WERI-Rb-1 (cell line): Measurements from ENCODE around the gene PSMD12.
A peak's percentile ranks its signal among the peaks of the same experiment; 100 is the strongest.

Source experiments
- DNase-seq: peaks from one replicate; pipeline ENCODE4 v3.0.0-alpha.2; 2020
- H3K27ac ChIP-seq: fragments of 250-450 bp; sonication (Bioruptor Pico); 2 replicates; pipeline ENCODE4 v1.5.1; 2020; ENCODE audit warnings: mild to moderate bottlenecking, moderate library complexity
- H3K27me3 ChIP-seq: fragments of 250-450 bp; sonication (Bioruptor Pico); 2 replicates; pipeline ENCODE4 v1.5.1; 2021; ENCODE audit warnings: mild to moderate bottlenecking, low read depth, moderate library complexity; ENCODE audit not compliant: insufficient read depth, severe bottlenecking
- H3K36me3 ChIP-seq: fragments of 250-450 bp; sonication (Bioruptor Pico); 2 replicates; pipeline ENCODE4 v1.5.1; 2020; ENCODE audit warnings: mild to moderate bottlenecking, moderate library complexity
- H3K4me3 ChIP-seq: 2 replicates; pipeline ENCODE4 v1.5.1; 2011; ENCODE audit warnings: low read depth, mild to moderate bottlenecking, control low read depth, low read length
- H3K9me3 ChIP-seq: fragments of 250-450 bp; sonication (Bioruptor Pico); 2 replicates; pipeline ENCODE4 v1.5.1; 2021; ENCODE audit warnings: mild to moderate bottlenecking, moderate library complexity; ENCODE audit not compliant: severe bottlenecking
- TF ChIP-seq, protein P1 (sequence below): IDR thresholded peaks from 2 replicates; pipeline ENCODE4 v1.5.1; 2011; ENCODE audit warnings: low read depth, mild to moderate bottlenecking, control low read depth, inconsistent platforms, low read length

Gene PSMD12

DNA sequence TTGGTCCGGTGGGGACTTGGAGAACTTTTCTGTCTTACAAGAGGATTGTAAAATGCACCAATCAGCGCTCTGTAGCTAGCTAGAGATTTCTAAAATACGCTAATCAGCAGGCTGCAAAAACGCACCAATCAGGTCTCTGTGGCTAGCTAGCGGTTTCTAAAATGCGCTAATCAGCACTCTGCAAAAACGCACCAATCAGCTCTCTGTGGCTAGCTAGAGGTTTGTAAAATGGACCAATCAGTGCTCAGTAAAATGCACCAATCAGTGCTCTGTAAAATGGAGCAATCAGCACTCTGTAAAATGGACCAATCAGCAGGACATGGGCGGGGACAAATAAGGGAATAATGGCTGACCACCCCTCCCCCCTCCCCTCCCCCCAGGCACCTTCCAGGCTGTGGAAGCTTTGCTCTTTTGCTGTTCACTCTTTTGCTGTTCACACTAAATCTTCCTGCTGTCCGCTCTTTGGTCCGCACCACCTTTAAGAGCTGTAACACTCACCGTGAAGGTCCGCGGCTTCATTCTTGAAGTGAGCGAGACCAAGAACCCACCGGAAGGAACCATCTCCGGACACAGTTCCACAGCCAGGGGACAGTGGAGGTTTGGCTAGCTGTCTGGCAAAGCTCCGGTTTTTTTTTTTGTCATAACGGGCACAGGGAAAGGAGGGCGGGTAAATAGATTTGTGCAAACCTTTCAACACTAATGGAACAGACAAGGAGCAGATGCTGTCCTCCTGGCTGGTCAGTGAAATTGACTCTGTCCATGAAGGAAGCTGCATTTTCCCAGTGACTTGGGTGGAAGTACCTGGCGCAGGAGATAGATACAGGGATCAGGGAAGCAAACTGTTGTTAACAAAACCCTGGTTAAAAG, 19.0 kb upstream of the PSMD12 start:
- H3K36me3 ChIP-seq = no peaks in the 10 kb centered on the region
- no peak overlapping the region for H3K4me3 ChIP-seq
- DNase-seq = no peak
- no peaks in the 10 kb centered on the region for H3K27me3 ChIP-seq
- H3K9me3 ChIP-seq = peaks cover 4% of the 10 kb centered on the region
- H3K27ac ChIP-seq = no peak overlapping the region
- TF ChIP-seq, protein P1, sequence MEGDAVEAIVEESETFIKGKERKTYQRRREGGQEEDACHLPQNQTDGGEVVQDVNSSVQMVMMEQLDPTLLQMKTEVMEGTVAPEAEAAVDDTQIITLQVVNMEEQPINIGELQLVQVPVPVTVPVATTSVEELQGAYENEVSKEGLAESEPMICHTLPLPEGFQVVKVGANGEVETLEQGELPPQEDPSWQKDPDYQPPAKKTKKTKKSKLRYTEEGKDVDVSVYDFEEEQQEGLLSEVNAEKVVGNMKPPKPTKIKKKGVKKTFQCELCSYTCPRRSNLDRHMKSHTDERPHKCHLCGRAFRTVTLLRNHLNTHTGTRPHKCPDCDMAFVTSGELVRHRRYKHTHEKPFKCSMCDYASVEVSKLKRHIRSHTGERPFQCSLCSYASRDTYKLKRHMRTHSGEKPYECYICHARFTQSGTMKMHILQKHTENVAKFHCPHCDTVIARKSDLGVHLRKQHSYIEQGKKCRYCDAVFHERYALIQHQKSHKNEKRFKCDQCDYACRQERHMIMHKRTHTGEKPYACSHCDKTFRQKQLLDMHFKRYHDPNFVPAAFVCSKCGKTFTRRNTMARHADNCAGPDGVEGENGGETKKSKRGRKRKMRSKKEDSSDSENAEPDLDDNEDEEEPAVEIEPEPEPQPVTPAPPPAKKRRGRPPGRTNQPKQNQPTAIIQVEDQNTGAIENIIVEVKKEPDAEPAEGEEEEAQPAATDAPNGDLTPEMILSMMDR = no peak

DNA sequence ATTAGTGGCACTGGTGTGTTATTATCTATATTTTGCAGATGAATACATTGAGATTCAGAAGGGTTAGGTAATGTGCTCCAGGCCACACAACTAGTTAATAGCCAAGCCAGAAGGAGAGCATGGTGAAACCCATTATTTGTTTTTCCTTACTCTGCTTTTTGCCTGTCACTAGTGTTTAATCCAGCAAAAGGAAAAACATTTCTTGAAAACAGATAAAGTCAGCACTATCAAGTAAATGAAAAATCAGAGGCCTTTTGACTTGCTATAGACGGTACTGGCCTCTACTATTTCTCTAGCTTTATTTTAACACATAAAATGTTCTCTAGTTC, 15.5 kb upstream of the PSMD12 start:
- Histone ChIP-seq H3K36me3 (no peaks in the 10 kb centered on the region), H3K4me3 (no peak overlapping the region)

DNA sequence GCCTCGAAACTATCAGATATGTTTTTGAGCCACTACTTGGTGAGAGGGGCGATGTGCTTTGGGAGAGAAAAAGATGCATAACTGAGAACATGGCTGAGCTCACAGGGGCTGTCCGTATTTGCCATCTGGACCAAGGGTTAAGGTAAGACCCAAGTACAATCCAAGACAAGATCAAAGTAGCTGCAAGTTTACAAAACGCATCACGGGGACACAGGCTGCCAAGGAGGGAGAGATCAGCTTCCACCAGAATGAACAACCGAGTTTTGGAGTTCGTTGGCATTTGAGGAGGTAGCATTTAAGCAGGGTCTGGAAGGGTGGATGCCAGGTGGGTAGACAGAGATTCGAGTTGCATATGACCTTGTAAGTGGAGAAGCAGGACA, 12.9 kb upstream of the PSMD12 start:
- DNase-seq = no peak
- peak overlapping the region; percentile 64 for H3K4me3 ChIP-seq
- TF ChIP-seq, protein P1 = no peak
- H3K9me3 ChIP-seq = no peaks in the 10 kb centered on the region
- H3K27ac ChIP-seq = peak overlapping the region; percentile 51
- H3K36me3 ChIP-seq = no peaks in the 10 kb centered on the region
- no peaks in the 10 kb centered on the region for H3K27me3 ChIP-seq

More for the DNA sequence above, 15.5 kb upstream of the PSMD12 start:
- H3K27ac ChIP-seq = no peak overlapping the region
- TF ChIP-seq, protein P1 = no peak
- no peaks in the 10 kb centered on the region for H3K27me3 ChIP-seq
- H3K9me3 ChIP-seq = peaks cover 4% of the 10 kb centered on the region
- no peak for DNase-seq

DNA sequence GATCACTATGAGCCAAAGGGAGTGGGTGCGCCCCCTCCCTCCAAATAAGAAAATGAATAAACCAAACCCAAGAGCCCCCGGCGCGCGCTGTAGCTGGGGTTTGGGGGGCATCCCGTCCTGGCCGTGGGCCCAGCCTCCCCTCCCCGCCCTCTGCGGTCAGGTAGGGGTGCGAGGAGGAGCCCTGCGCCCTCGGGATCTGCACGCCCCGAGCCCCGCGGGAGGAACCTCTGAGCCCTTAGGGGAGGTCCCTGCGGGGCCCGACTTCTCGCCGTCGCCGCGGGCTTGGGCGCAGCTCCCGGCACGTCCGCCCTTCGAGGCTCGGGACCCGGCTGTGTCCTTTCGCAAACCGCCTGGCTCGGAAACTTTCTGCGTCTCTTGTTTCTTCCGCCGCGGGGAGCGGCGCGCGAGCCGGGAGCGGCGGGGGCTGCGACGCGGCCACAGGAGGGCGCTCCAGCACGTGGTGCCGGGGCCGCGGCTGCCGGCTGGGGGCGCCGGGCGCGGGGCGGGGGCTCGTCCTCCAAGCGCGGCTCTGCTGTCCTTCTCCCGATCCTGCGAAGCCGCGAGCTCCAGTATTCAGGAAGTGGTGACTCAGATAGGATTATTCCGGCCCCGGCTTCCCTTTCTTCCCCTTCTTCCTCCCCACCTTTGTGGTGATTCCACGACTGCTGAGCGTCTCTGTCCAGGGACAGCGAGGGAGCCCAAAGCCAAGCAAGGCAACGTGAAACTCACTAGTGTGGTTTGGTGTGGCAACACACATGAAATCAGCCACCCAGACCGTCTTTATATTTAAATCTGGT, 12.3 kb upstream of the PSMD12 start:
- DNase-seq = peak; percentile 91
- peak overlapping the region; percentile 51 for H3K27ac ChIP-seq
- H3K4me3 ChIP-seq = peak overlapping the region; percentile 64
- TF ChIP-seq, protein P1 = peak; percentile 83
- H3K27me3 ChIP-seq = no peaks in the 10 kb centered on the region
- H3K9me3 ChIP-seq = no peaks in the 10 kb centered on the region
- H3K36me3 ChIP-seq = no peaks in the 10 kb centered on the region

DNA sequence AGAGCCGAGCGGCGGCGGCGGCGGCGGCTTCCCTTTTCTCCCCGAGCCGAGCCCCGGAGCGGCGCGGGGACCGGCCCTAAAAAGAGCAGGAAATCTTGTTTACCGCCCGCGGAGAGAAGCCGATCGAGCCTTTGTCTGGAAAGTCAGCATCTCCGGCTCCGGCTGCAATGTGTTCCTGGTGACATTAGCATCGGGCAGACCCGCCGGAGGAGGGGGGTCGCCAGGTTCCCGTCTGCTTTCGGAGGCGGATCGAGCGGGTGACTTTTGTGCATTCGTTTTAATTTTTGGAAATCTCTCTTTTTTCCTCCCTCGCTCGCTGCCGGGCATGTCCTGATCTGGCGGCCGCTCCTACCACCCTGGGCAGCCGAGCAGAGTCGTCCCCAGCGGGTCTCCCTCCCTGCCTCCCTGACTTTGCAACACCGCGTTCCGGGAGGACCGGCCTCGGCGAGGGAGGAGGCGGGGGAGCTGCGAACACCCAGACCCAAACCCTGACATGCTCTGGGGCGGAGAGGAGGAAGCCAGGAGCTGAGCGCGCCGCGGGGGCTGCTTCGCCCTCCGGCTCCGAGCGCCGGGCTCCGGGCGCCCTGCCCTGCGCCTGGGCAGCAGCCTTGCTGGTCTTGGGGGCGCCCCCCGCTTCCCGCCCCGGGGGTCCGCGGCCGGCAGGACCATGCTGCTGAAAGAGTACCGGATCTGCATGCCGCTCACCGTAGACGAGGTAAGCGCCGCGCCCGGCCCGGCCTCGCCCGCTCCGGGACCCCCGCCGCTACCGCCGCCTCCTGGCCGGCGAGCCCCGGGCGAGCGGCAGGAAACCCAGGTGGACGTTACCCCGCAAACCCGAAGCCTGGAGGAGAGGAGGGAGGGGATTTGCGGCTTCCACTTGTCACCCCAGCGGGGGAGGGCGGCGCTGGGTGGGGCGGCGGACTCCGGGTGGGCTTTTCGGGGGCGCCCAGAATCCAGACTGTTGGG, 11.4 kb upstream of the PSMD12 start:
- peak overlapping the region; percentile 64 for H3K4me3 ChIP-seq
- no peaks in the 10 kb centered on the region for H3K27me3 ChIP-seq
- TF ChIP-seq, protein P1 = peak; percentile 58
- H3K27ac ChIP-seq = peak overlapping the region; percentile 45
- peak; percentile 54 for DNase-seq
- H3K36me3 ChIP-seq = no peaks in the 10 kb centered on the region
- H3K9me3 ChIP-seq = no peaks in the 10 kb centered on the region
